ENCODE results near the gene SERPINB12.

Gene SERPINB12

DNA sequence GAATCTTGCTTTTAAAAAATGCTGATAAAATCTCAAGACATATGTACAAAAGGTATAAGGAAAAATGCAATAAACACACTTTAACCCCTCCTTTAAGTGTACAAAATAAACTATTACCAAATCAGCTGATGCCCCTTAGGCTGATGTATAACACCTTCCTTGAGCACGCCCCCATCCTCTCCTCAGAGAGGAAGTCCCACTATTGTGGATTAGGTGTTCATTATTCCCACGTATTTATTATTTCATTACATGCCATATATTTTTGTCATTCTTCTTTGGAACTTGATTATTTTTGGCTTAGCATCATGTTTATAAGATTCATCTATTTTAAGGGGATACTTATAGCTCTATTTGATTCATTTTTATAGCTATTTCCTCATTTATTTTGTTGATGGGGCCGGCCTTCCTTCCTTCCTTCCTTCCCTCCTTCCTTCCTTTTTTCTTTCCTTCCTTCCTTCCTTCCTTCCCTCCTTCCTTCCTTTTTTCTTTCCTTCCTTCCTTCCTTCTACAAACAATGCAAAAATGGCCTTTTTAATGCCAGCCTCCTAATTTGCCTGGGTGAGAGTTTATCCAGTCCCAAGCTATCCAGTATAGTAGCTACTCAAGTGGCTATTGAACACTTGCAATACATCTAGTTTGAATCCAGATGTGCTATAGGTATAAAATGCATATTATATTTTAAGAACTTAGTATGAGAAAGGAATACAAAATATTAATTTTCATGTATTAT is 49.0 kb downstream of the SERPINB12 start:
- Histone ChIP-seq H3K4me3 (no peak overlapping the region), H3K27ac (no peak overlapping the region)

GRCh38 chr18:63591725-63592124 is 49.6 kb downstream of the SERPINB12 start:
- Histone ChIP-seq H3K4me3 (no peak overlapping the region), H3K27ac (no peak overlapping the region)

DNA sequence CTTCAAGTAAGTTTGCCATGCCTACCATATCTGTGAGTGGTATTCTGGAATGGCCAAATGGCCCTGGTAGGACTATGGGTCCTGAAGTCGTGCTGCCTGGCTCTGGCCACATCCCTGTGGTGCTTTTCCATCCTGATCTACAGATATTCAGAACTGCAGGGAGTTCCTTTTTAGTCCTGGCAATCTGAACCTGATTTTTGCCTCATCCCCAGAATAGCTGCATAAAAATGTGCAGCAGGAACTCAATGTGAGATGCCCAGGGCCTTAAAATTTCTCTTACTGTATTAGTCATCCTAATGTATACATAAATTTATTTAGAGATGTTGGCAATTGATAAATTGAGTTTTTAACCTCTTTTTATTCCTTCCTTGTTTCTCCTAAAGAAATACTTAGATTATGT is 50.3 kb downstream of the SERPINB12 start:
- Histone ChIP-seq H3K27ac (no peak overlapping the region), H3K4me3 (no peak overlapping the region)

- Histone ChIP-seq H3K27ac (no peak overlapping the region), H3K4me3 (no peak overlapping the region)
Measured at GRCh38 chr18:63596964-63597363, 54.8 kb downstream of the SERPINB12 start.

GRCh38 chr18:63603355-63603754 is 61.2 kb downstream of the SERPINB12 start:
- H3K27ac ChIP-seq, result no peak overlapping the region

DNA sequence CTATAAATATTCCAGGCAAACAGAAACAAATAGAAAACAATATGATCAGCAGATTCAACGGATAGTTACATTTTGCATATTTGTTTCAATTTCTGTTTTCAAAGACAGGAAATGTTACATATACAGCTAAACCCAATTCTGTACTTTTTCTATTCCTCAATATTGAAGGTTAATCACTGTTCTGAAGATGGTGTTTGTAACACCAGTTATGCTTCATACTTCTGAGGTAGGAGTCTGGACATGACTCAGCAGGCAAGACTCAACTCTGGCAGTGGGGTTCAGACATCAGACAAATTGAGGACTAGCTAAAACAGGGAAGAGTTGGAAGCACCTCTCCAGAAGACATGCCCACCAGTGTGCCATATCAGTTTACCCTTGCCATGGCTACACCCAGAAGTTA is 61.6 kb downstream of the SERPINB12 start:
- Histone ChIP-seq H3K27ac (peak overlapping the region in 3 of 21 experiments; percentile 5 to 69 (median 25)), H3K4me3 (no peak overlapping the region)

More at GRCh38 chr18:63603355-63603754, 61.2 kb downstream of the SERPINB12 start:
- no peak overlapping the region for H3K4me3 ChIP-seq

DNA sequence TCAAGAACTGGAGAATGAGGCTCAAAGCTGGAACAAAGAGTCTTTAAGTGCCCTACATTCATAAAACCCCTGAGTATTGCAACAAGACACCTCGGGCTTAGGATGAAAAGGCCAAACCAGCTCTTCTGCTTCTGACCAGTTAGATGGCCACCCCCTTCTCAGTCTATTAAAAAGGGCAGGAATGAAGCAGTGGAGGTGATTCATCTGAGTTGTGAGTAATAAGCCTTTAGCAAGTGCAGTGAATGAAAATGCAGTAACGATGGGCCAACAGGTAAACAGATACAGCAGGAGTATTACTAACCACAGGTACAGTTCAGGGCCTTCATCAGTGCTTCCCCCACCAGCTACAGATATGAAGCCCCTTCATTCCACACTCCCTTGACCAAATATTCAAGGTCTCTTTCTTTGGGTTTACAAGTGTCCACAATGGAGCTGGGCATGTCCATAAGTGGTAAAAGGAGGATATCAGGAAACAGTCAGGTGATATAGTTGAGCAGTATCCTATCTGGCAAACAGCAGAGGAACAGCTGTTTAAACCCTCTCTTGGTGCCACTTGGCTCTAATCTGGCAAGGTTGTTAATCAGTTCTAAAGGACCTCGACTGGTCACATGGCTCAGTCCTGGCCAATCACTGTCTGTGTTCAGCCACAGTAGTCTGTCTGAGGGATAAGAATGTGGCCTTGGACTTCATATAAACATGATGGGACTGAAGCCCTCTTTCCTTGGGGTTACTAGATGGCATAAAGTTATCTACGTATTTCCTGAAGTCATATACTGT is 62.8 kb downstream of the SERPINB12 start:
- peak overlapping the region in 9 of 21 experiments; percentile 11 to 69 (median 42) for H3K27ac ChIP-seq
- H3K4me3 ChIP-seq, result no peak overlapping the region

GRCh38 chr18:63606526-63606925 is 64.4 kb downstream of the SERPINB12 start:
- no peak overlapping the region for H3K4me3 ChIP-seq
- no peak overlapping the region for H3K27ac ChIP-seq

GRCh38 chr18:63613420-63613819 is 71.3 kb downstream of the SERPINB12 start:
- Histone ChIP-seq H3K4me3 (no peak overlapping the region), H3K27ac (no peak overlapping the region)

GRCh38 chr18:63617049-63617914 is 75.1 kb downstream of the SERPINB12 start:
- H3K27ac ChIP-seq, result no peak overlapping the region
- H3K4me3 ChIP-seq, result no peak overlapping the region

DNA sequence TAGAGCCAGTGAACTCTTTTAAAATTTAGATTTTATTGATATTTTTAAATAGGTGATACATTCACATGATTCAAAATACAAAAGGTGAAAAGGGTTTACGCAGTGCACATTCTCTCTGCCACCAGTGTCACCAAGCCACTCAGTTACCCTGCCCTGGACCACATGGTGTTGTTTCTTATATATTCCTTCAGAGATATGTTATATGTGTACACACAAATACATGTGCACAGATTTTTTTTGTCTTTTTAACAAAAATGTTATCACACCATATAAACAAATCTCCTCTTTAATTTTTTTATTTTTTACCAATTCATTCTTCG is 75.7 kb downstream of the SERPINB12 start:
- H3K27ac ChIP-seq, result no peak overlapping the region
- H3K4me3 ChIP-seq, result no peak overlapping the region

Data from skin epidermis (tissue), 12 donors.